ENCODE measurements around the gene TSPAN10. TPM values are rescaled to one million over a fixed set of nuclear protein-coding genes. Genes with fewer than 3 reads are reported as not detected.

Gene TSPAN10
- total and polyA plus RNA-seq, 9 of the 15 experiments (the other 6 are each of a cell fraction or from before 2014, with no cell fraction given), result 0.05 to 0.31 (median 0.13) TPM; not detected in 1

DNA sequence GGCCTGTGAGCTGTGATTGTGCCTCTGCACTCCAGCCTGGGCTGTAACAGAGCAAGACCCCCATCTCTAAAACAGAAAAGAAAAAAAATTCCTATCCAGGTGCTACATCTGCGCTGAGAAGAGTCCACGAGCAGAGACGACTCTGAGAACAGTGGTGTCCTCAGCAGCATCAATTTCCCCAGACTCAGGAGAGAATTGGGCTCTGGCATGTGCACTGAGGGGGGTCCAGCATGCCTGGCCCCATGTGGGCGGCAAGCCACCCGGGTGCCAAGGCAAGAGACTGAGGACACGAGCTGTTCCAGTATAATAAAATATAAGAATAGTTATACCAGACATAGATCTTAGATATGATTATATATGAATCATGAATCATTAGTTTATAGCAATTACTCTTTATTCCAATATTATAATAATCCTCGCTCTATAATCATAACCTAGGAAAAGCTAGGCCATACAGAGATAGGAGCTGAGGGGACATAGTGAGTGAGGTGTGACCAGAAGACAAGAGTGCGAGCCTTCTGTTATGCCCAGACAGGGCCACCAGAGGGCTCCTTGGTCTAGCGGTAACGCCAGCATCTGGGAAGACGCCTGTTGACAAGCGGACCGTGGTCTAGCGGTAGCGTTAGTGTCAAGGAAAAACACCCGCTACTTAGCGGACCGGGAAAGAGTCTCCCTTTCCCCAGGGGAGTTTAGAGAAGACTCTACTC lies 38.7 kb downstream of the TSPAN10 start (continued):
- TF ChIP-seq, protein P1, sequence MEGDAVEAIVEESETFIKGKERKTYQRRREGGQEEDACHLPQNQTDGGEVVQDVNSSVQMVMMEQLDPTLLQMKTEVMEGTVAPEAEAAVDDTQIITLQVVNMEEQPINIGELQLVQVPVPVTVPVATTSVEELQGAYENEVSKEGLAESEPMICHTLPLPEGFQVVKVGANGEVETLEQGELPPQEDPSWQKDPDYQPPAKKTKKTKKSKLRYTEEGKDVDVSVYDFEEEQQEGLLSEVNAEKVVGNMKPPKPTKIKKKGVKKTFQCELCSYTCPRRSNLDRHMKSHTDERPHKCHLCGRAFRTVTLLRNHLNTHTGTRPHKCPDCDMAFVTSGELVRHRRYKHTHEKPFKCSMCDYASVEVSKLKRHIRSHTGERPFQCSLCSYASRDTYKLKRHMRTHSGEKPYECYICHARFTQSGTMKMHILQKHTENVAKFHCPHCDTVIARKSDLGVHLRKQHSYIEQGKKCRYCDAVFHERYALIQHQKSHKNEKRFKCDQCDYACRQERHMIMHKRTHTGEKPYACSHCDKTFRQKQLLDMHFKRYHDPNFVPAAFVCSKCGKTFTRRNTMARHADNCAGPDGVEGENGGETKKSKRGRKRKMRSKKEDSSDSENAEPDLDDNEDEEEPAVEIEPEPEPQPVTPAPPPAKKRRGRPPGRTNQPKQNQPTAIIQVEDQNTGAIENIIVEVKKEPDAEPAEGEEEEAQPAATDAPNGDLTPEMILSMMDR (IDR thresholded peaks at IDR 0.05 in 2 of 3, conservative IDR thresholded peaks at IDR 0.05 in 1 of 3; ENCODE audit: insufficient read depth in 2 of 3, low read depth in 1 of 3, low read length in 3 of 3), result peak; percentile 44 to 56 (median 50)
- peak; percentile 46; the same call in 1 of the 2 replicates for TF ChIP-seq CXXC5 (CRISPR knock-in tag; IDR thresholded peaks at IDR 0.05)
- TF ChIP-seq RAD21 (CRISPR knock-in tag; conservative IDR thresholded peaks at IDR 0.05 in 1 of 2, IDR thresholded peaks at IDR 0.05 in 1 of 2), result peak; percentile 43 to 66; a peak in 3 of 4 replicates
- TF ChIP-seq SMC3 (conservative IDR thresholded peaks at IDR 0.05; ENCODE audit: insufficient read depth, low read depth, low read length), result peak; percentile 34
- TF ChIP-seq POLR2A (conservative IDR thresholded peaks at IDR 0.05), result peak; percentile 4; the same call in 1 of the 2 replicates
- peak; percentile 64 to 72; a peak in 3 of 4 replicates for TF ChIP-seq FOXK2 (conservative IDR thresholded peaks at IDR 0.05 in 1 of 2, IDR thresholded peaks at IDR 0.05 in 1 of 2; ENCODE audit: low read depth in 2 of 2)

DNA sequence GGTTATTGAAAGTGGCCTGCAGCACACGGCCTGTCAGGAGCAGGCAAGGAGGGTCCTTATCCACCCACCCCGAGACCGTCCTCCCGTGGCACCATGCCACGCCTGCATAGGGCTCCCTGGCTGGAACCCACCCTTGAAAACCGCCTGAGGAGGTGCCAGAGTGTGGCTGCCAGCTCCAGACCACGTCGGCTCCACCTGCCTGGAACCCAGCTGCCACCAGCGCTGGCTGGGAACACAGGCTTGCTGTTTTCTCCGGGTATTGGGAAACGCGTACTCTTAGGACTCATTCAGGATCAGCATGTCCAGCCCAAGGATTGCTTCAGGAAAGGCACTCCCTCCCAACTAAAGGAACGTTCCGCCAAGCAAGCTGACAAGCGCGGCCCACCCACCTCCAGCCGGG lies 39.9 kb downstream of the TSPAN10 start:
- H4K20me1 ChIP-seq (replicated peaks; ENCODE audit: control insufficient read depth, insufficient read depth, low read length), result no peaks in the 10 kb centered on the region
- H3K4me3 ChIP-seq, result no peak overlapping the region
- DNase-seq (ENCODE audit: extremely low read depth in 1 of 4, low spot score in 3 of 4) (no peak), ATAC-seq (no peak), FAIRE-seq (no peak)
- BruUV-seq (replicated peaks), result no TSS peak
- CTCF ChIA-PET (ENCODE audit: low intra/inter-chr PET ratio), result no interaction called here
- no peak overlapping the region for H3K27ac ChIP-seq (ENCODE audit: extremely low read depth, low read depth, low read length)
- H3K9me1 ChIP-seq (ENCODE audit: control insufficient read depth, insufficient read depth, low read length), result no peaks in the 10 kb centered on the region
- in situ Hi-C loops (cut with MboI) (no loop called here), intact Hi-C loops (cut with micrococcal nuclease) (no loop called here)
- peaks cover 42% of the 10 kb centered on the region; the same call in 2 of the 3 replicates for H3K36me3 ChIP-seq (ENCODE audit: control insufficient read depth, insufficient read depth, low read length)
- POLR2A ChIA-PET, result interaction anchor here (1.1 to 1.3 kb wide), 2 partner anchors 9 to 25 kb away, joined by 3 to 4 read pairs; no protein-coding TSS in a partner anchor
- WGBS (ENCODE audit: insufficient coverage, low coverage, missing lambda C conversion rate), result 86% methylated on average over 15 of the region's 17 CpGs
- H3K9me3 ChIP-seq (replicated peaks; ENCODE audit: control insufficient read depth, insufficient read depth, low read depth, low read length), result no peaks in the 10 kb centered on the region
- no peak overlapping the region for H2AFZ ChIP-seq (ENCODE audit: low read depth, low read length)
- H3K4me2 ChIP-seq (ENCODE audit: insufficient read depth, low read length), result no peak overlapping the region
- H3K4me1 ChIP-seq (replicated peaks in 1 of 2; ENCODE audit: control insufficient read depth in 2 of 2, insufficient read depth in 2 of 2, low read length in 2 of 2), result peaks cover 0 to 32% of the 10 kb centered on the region in 2 experiments; a peak in 2 of 5 replicates
- peaks cover 4% of the 10 kb centered on the region; the same call in 2 of the 3 replicates for H3K79me2 ChIP-seq (ENCODE audit: control insufficient read depth, insufficient read depth, low read length)
- H3K9ac ChIP-seq (ENCODE audit: insufficient read depth in 1 of 2, low read depth in 2 of 2, low read length in 2 of 2), result peak overlapping the region in 1 of 2 experiments; percentile 52; a peak in 1 of 4 replicates
- TF ChIP-seq POLR2G (IDR thresholded peaks at IDR 0.05; ENCODE audit: low read depth, low read length) (peak; percentile 52), RBFOX2 (IDR thresholded peaks at IDR 0.05; ENCODE audit: low read depth, low read length) (0 out of 2 replicates have a peak, but pooled peaks have one; percentile 20)
- TF ChIP-seq, protein P2, sequence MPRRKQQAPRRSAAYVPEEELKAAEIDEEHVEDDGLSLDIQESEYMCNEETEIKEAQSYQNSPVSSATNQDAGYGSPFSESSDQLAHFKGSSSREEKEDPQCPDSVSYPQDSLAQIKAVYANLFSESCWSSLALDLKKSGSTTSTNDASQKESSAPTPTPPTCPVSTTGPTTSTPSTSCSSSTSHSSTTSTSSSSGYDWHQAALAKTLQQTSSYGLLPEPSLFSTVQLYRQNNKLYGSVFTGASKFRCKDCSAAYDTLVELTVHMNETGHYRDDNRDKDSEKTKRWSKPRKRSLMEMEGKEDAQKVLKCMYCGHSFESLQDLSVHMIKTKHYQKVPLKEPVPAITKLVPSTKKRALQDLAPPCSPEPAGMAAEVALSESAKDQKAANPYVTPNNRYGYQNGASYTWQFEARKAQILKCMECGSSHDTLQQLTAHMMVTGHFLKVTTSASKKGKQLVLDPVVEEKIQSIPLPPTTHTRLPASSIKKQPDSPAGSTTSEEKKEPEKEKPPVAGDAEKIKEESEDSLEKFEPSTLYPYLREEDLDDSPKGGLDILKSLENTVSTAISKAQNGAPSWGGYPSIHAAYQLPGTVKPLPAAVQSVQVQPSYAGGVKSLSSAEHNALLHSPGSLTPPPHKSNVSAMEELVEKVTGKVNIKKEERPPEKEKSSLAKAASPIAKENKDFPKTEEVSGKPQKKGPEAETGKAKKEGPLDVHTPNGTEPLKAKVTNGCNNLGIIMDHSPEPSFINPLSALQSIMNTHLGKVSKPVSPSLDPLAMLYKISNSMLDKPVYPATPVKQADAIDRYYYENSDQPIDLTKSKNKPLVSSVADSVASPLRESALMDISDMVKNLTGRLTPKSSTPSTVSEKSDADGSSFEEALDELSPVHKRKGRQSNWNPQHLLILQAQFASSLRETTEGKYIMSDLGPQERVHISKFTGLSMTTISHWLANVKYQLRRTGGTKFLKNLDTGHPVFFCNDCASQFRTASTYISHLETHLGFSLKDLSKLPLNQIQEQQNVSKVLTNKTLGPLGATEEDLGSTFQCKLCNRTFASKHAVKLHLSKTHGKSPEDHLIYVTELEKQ (CRISPR knock-in tag; IDR thresholded peaks at IDR 0.05), result no peak
- no peaks in the 10 kb centered on the region for H3K27me3 ChIP-seq (ENCODE audit: control insufficient read depth in 2 of 2, insufficient read depth in 2 of 2, low read length in 2 of 2)
